SHP77 treated with DMSO at 0.1 percent for 48 hours (cell line): ENCODE data around the gene CARS1.

Experiments used
- DNase-seq: peaks from one replicate; lab custom pipeline; 2025; lab: John Stamatoyannopoulos, UW

CARS1 gene

GRCh38 chr11:3057069-3057963 lies at the start of gene CARS1:
Gene CARS1 (minus strand): TSS chr11:3057423. CDS start chr11:3057367, 56 bp downstream.
- DNase-seq: peak; percentile 61

GRCh38 chr11:3105791-3106735 lies 48.8 kb upstream of the CARS1 start:
- no peak for DNase-seq

GRCh38 chr11:3104961-3105790 lies 48.0 kb upstream of the CARS1 start:
- DNase-seq: no peak

GRCh38 chr11:3104051-3104714 lies 47.0 kb upstream of the CARS1 start:
- DNase-seq: no peak

GRCh38 chr11:3103076-3103475 lies 45.9 kb upstream of the CARS1 start:
- no peak for DNase-seq

GRCh38 chr11:3102641-3102921 lies 45.4 kb upstream of the CARS1 start:
- DNase-seq: no peak

GRCh38 chr11:3101921-3102640 lies 44.9 kb upstream of the CARS1 start:
- DNase-seq: no peak

- no peak for DNase-seq
Observed at GRCh38 chr11:3099178-3099577, 42.0 kb upstream of the CARS1 start.

GRCh38 chr11:3096909-3097530 lies 39.8 kb upstream of the CARS1 start:
- no peak for DNase-seq

GRCh38 chr11:3095712-3096361 lies 38.6 kb upstream of the CARS1 start:
- DNase-seq: no peak

- no peak for DNase-seq
Observed at GRCh38 chr11:3094223-3094824, 37.1 kb upstream of the CARS1 start.

GRCh38 chr11:3093281-3094191 lies 36.3 kb upstream of the CARS1 start:
- DNase-seq: no peak

- no peak for DNase-seq
Observed at GRCh38 chr11:3092603-3093141, 35.4 kb upstream of the CARS1 start.

- no peak for DNase-seq
Observed at GRCh38 chr11:3091846-3092602, 34.8 kb upstream of the CARS1 start.

GRCh38 chr11:3091081-3091845 lies 34.0 kb upstream of the CARS1 start:
- no peak for DNase-seq

- DNase-seq: no peak
Observed at GRCh38 chr11:3090096-3090901, 33.1 kb upstream of the CARS1 start.
